HG02981 (cell line): ENCODE measurements around the gene MCCC1.
"Not testable (repeated sequence)": the region's sequence is repeated elsewhere in the genome, so short reads cannot be mapped to it uniquely, and the experiment has no call there.

ENCODE experiments used
- ATAC-seq: cut with Tn5 transposase; IDR thresholded peaks from one replicate; pipeline ENCODE4 v1.9.1; 2021; ENCODE audit warnings: mild to moderate bottlenecking, moderate library complexity; ENCODE audit not compliant: unreplicated experiment

Gene MCCC1

DNA sequence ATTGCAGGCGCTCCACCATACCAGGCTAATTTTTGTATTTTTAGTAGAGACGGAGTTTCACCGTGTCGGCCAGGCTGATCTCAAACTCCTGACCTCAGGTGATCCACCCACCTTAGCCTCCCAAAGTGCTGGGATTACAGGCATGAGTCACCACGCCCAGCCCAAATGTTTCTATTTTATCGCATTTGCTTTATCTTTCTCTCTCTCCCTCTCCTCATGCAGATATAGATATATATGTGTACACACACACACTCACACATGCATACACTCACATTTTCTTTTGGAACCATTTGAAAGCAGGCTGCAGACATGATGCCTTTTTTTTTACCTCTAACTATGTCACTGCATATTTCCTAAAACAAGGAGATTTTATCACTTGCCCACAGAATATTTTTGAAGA lies 7.3 kb upstream of the MCCC1 start:
- no peak for ATAC-seq

DNA sequence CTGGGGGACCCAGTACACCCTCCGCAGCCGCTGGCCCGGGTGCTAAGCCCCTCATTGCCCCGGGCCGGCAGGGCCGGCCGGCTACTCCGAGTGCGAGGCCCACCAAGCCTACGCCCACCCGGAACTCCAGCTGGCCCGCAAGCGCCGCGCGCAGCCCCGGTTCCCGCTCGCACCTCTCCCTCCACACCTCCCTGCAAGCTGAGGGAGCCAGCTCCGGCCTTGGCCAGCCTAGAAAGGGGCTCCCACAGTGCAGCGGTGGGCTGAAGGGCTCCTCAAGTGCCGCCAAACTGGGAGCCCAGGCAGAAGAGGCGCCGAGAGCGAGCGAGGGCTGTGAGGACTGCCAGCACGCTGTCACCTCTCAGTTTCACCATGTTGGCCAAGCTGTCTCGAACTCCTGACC lies 4.7 kb upstream of the MCCC1 start:
- ATAC-seq, result not testable (repeated sequence)

DNA sequence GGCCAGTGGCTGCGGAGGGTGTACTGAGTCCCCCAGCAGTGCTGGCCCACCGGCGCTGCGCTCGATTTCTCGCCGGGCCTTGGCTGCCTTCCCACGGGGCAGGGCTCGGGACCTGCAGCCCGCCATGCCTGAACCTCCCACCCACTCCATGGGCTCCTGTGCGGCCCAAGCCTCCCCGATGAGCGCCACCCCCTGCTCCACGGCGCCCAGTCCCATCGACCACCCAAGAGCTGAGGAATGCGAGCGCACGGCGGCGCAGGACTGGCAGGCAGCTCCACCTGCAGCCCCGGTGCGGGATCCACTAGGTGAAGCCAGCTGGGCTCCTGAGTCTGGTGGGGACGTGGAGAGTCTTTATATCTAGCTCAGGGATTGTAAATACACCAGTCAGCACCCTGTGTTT lies 1.7 kb upstream of the MCCC1 start:
- not testable (repeated sequence) for ATAC-seq

DNA sequence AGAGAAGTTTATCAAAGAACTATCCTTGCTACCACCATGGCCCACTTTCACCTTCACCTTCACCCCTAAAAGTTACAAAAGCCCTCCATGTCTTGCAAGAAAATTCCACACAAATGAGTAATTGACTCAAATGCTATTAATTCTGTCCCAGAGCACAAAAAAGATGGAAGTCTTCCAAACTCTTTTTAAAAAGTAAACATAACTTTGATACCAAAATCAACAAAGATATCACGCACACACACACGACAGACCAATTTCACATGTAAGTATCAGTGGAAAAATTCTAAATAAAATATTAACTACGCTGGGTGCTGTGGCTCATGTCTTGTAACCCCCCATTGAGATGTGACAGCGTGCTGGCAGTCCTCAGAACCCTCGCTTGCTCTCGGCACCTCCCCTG lies 1.1 kb upstream of the MCCC1 start:
- no peak for ATAC-seq

DNA sequence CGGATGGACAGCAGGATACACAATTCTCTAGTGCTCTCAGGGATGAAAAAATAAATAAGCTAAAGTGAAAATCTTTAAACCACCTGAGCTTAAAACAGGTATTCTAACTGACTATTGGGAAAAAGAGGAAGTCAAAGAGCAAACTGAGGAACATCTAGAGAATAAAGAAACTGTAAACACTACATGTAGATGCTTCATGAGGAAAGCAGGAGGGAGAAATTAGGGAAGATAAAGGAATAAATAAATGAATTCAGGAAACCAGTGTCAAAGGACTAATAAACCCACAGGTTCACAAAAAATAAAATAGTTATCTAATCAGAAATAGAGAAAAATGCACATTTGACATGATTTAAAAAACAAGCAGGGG lies 525 bp upstream of the MCCC1 start:
- no peak for ATAC-seq

DNA sequence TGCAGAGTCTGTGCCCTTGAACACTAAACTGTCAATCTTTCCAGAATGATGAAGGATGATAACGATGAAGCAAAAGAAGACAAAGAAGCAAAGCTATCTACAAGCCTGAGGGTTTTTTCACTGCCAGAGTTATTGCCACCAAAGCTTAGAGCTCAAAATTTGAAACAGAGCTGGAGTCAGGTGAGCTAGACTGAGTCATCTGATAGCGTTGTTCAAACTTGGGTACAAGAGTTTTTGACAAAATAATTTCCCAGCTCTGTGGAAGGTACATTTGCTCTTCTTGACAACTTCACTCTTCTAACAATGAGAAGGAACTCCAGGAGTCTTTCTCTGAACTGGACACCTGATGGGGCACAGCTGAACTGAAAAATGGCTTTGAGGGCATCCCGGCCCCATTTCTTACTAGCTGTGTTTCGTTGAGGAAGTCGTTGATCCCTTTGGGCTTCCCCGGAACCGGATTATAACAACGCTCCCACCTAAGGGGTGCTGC lies 715 bp downstream of the MCCC1 start:
- peak; percentile 11 for ATAC-seq

DNA sequence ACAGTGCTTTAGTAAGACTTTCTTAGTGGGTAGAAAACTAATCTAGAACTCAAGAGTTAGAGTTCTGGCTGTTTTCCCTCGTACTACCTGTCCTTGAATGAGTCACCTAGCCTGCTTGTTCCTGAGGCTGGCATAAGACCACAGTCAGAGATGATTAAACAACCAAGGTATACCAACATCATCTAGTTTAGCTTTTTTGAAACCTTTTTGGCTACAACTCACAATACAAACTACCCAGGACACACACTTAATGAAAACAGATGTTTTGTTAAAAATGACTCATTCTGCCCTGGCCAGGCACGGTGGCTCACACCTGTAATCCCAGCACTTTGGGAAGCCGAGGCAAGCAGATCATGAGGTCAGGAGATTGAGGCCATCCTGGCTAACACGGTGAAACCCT lies 4.6 kb downstream of the MCCC1 start:
- no peak for ATAC-seq

DNA sequence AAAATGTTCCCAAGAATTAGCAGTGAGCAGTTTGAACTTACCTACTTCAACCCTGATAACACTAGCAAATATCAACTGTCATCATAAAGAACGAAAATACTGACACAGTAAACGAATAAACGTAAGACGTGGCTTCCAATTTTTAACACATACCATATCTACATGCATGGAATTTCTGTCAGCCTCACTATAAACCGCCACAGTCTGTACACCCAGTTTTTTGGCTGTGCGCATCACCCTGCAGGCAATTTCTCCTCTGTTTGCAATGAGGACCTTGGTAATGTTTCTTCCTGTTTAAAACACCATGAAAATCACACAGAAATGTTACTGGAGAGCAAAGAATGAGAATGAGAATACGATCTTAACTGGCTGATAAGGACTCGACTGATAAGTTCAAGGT lies 7.0 kb downstream of the MCCC1 start:
- ATAC-seq, result no peak

DNA sequence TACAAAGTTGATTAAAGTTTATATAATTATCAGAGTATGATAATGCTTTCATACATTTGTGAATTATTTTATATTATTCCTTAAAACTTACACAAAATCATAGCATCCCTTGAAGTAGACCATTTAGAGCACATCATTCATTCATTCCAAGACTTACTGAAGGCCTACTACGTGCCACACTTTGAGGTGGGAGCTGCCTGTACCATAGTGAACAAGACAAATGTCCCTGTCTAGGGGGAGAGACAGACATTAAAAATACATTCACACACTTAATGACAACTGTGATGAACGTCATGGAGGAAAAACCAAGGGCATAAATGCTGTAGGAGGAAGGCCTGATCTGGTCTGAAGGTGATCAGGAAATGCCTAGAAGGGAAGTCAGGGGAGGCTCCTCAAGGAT lies 12.1 kb downstream of the MCCC1 start:
- no peak for ATAC-seq

DNA sequence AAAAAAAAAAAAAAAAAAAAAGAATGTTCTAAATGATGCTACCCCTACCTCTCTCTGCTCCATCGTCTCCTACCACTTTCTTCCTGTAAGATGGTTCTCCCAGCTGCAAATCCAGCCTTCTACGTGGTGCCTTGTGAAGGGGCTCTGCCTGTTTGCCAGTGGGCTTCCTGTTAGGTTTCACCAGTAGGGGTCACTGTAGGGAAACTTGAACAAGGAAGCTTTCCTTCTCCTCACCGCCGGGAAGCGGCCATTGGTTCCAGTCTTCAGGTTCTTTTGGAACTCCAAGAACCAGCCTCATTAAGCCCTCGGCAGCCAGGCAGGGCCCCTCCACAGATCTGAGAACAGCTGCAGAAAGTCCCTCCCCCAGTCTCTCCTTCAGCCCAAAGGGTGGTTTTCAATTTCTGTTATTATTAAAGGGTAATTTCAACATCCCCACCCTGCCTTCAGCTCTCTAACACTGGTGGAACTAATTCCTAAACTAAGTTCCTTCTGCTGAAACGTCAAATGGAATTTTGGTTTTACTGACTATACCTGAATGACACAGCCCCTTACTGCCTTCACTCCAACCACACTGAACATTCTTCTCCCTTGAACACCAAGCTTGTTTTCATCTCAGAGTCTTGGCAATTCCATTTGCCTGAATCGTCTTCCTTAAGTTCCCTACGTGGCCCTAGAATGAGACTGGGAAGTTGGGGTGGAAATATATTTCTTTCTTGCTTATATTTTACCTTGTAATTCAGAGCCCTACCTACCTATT lies 13.5 kb downstream of the MCCC1 start:
- no peak for ATAC-seq

DNA sequence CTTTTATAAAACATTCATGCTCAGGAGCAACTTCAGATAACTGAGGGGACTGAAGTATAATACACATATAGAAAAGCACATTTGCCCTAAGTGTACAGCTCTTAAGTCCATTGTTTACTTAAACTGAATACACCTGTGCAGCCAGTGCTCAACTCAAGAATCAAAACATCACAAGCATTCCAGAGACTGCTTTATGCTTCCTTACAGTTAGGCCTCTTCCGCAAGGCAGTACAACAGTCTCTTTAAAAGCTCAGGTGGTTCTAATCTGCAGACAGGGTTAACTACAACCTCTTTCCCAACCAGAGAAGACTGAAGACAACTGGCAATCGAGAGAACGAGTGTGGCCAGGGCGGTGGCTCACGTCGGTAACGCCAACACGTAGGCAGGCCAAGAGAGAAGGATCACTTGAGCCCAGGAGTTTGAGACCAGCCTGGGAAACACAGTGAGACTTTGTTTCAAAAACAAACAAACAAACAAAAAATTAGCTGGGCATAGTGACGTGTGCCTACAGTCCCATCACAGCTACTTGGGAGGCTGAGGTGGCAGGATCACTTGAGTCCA lies 16.9 kb downstream of the MCCC1 start:
- ATAC-seq, result no peak

DNA sequence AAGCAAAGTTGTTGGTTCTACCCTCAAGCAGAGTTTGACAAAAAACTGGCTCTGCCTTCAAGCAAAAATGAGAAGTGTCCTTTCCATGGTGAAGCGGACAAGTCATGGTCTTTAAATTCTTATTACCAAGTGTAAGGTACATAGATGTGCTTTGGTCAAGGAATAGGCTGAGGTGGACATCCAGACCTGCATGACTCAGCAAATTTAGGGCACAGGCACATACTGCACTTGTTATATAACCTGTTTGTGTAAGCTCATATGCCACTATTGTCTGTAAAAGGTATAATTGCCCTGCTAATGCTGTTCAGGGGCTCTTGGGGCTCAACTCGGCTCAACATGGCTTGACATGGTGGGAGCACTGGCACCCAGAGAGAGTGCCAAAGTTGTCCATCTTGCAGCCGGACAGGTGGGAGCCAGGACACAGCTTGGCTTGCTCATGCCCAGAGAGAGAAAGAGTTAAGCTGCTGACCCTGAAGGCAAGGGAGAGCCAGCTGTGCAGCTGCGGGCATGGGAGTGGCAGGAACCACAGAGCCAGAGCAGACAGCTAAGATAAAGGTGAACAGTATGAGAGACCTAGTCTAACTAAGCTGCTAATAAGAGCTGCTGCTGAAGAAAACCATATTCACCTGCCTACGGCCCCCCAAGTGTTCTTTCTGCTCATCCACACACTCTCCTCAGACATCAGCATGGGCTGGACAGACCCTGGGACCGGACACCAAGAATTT lies 17.7 kb downstream of the MCCC1 start:
- no peak for ATAC-seq

DNA sequence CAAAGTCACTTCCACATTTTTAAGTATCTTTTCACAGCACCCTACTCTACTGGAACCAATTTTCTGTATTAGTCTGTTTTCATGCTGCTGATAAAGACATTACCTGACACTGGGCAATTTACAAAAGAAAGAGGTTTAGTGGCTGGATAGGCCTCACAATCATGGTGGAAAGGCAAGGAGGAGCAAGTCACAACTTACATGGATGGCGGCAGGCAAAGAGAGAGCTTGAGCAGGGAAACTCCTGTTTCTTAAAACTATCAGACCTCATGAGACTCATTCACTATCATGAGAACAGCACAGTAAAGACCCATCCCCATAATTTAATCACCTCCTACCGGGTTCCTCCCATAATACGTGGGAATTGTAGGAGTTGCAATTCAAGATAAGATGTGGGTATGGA lies 18.7 kb downstream of the MCCC1 start:
- no peak for ATAC-seq

DNA sequence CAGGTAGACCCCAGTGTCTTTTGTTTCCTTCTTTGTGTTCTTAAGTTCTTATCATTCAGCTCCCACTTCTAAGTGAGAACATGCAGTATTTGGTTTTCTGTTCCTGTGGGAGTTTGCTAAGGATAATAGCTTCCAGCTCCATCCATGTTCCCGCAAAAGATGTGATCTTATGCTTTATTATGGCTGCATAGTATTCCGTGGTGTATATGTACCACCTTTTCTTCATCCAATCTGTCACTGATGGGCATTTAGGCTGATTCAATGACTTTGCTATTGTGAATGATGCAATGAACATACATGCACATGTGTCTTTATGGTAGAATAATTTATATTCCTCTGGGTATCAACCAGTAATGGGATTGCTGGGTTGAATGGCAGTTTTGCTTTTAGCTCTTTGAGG lies 24.4 kb downstream of the MCCC1 start:
- ATAC-seq, result no peak

DNA sequence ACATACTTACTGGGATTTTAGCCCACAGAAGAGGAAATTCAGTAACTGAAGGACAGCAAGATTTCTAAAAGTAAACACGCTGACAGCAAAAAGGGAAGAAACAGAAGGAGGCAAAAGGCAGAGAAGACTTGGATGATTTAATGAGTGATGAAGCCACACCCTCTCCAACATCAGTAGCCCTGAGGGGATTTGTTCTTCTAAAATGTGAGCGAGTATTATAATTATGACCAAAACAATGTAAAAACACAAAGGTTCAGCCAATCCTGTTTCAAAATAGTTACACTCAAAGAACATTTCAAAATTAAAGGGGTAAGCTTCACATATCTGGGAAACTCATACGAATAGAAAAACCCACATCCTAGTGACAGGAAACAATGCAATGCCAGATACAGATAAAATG lies 25.0 kb downstream of the MCCC1 start:
- ATAC-seq, result no peak

DNA sequence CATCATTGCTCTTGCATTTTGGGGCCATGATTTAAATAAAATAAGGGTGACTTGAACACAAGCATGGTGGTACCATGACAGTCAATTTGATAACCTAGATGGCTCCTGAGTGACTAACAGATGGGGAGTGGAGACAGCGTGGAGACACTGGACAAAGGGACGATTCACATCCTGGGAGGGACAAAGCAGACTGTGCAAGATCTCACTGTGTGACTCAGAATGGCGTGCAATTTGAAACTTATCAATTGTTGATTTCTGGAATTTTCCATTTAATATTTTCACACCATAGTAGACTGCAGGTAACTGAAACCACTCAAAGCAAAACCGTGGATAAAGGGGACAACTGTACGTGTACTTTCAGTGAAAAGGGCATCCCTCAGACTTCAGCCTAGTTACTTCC lies 25.5 kb downstream of the MCCC1 start:
- no peak for ATAC-seq

DNA sequence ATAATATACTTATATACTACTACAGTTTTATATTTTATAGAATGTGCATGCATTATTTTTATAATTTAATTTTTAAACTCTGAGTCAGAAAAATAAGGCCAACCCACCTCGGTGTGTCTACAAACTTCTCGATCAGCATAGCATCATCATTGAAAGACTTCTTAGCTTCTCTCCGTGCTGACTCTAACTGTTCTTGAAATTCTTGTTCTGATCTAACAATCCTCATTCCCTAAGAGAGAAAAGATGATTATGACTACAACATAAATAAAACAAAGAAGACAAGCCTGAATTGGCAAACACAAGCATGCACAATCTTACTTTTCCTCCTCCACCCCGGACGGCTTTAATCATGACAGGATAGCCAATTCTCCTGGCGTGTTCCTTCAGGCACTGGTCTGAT lies 28.4 kb downstream of the MCCC1 start:
- ATAC-seq, result no peak

DNA sequence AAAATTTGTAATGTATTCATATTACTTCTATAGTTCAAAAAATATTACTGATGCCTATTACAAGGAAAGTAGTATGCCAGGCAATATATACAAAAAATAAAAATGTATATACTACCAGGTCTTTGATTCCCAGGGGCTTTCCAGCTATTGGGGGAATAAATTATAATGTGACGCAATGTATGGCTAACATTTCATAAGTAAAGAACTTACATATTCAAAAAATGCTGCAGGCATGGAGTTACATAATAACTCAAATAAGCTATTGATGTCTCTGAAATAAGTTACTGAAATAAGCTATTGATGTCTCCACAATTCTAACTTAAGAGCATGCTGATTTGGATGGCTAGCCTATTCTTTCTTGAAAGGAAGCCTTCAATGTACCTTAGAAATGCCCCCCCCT lies 30.2 kb downstream of the MCCC1 start:
- ATAC-seq, result no peak

DNA sequence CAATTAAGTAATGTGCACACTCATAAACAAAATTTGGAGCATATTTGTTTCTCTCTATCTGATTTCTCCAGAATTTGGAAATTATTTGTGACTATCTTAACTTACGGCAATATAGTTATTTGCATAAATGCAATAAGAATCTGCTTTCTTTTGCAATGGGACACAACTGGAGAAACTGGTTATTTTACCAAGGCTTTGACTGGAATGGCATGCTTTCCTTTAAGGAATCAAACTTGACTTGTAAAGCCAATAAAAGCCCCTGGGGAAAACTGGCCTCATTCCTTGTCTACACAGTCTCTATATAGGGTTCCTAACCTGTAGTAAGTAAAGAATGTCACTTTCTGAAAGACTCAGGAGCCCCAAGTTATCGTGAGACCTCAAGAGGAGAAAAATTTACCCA lies 32.4 kb downstream of the MCCC1 start:
- not testable (repeated sequence) for ATAC-seq

DNA sequence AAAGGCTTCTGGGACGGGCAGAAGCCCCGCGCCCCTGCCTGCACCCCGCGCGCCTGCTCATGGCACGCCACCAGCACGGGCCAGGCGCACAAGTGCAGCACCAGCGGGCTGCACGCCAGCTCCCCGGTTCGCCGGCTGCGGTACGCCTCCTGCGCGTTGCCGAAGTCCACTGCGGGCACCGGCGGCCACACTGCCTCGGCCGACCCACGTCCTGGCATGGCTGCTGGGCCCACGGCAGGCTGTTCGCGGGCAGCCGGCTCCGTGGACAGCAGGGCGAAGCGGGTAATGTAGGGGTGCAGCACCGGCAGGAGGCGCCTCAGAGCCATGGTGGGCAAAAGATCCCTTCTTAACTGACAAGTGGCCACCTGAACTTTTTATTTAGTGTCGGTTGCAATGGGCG lies 34.8 kb downstream of the MCCC1 start:
- no peak for ATAC-seq

DNA sequence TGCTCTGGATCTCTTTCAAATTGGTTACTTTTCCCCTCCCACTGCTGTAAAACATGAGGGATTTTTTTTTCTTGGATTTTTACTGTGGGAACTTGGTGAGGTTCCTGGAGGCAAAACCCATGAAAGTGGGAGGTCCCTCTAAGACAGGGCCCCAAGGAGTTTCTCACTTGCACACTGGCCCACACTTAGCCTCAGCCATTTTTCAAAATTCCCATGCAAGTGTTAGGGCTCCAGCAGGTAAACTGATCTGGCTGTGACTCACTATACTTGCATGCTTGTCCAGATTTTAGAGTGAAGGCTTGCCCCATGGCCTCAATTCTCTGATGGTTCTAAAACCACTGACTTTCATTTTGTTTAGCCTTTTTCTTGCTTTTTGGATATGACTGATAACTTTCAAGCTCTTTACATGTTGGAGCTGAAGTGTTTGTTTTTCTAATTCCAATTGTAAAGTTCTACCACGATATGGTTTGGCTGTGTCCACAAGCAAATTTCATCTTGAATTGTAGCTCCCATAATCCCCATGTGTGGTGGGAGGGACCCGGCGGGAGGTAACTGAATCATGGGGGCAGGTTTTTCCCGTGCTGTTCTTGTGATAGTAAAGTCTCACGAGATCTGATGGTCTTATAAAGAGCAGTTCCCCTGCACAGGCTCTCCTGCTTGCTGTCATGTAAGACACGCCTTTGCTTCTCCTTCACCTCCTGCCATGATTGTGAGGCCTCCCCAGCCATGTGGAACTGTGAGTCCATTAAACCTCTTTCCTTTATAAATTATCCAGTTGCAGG lies 37.7 kb downstream of the MCCC1 start:
- no peak for ATAC-seq
